Neutrophil (primary cell): Measurements from ENCODE around the gene VAC14.

Source experiments
- H3K27ac ChIP-seq: fragments of 200-600 bp; sonication (generic); 2 replicates; pipeline ENCODE4 v1.5.1; 2016; ENCODE audit warnings: mild to moderate bottlenecking, moderate library complexity
- H3K27me3 ChIP-seq: fragments of 200-600 bp; sonication (generic); 2 replicates; pipeline ENCODE4 v1.6.0; 2016; ENCODE audit warnings: mild to moderate bottlenecking
- H3K36me3 ChIP-seq: fragments of 200-600 bp; sonication (generic); 2 replicates; pipeline ENCODE4 v1.5.1; 2017
- H3K4me1 ChIP-seq, 2 experiments: fragments of 200-600 bp in 1 of 2; sonication (generic) in 1 of 2; 1 replicate in 1 of 2; 2 replicates in 1 of 2; pipeline versions ENCODE4 v1.5.1 to v1.6.1; 2013 to 2016; ENCODE audit warnings: low read depth in 1 of 2, low read length in 1 of 2, mild to moderate bottlenecking in 1 of 2, moderate library complexity in 1 of 2; ENCODE audit not compliant: control insufficient read depth in 1 of 2, insufficient read depth in 1 of 2
- H3K4me3 ChIP-seq, 2 experiments: fragments of 200-600 bp in 1 of 2; sonication (generic) in 1 of 2; 1 replicate in 1 of 2; 2 replicates in 1 of 2; pipeline ENCODE4 v1.5.1; 2013 to 2016; ENCODE audit warnings: low read depth in 1 of 2, low read length in 1 of 2, mild to moderate bottlenecking in 1 of 2, moderate library complexity in 1 of 2
- H3K9me3 ChIP-seq: fragments of 200-600 bp; sonication (generic); 2 replicates; pipeline ENCODE4 v1.5.1; 2016
- CTCF ChIP-seq: fragments of 200-600 bp; sonication (generic); IDR thresholded peaks from 2 replicates; pipeline ENCODE4 v1.5.1; 2016; ENCODE audit warnings: antibody characterized with exemption

VAC14 gene

GRCh38 chr16:70753694-70754325 lies 47.1 kb downstream of the VAC14 start:
- Histone ChIP-seq H3K36me3 (peaks cover 43% of the 10 kb centered on the region), H3K27ac (no peak overlapping the region)
- TF ChIP-seq CTCF: no peak

GRCh38 chr16:70753228-70753627 lies 47.7 kb downstream of the VAC14 start:
- TF ChIP-seq CTCF: no peak
- Histone ChIP-seq H3K27me3 (no peaks in the 10 kb centered on the region), H3K9me3 (no peaks in the 10 kb centered on the region), H3K4me1 (peaks cover 47% of the 10 kb centered on the region in 2 experiments), H3K4me3 (no peak overlapping the region), H3K27ac (no peak overlapping the region), H3K36me3 (peaks cover 38% of the 10 kb centered on the region)

More at GRCh38 chr16:70753694-70754325, 47.1 kb downstream of the VAC14 start:
- H3K27me3 ChIP-seq: no peaks in the 10 kb centered on the region
- no peaks in the 10 kb centered on the region for H3K9me3 ChIP-seq
- no peak overlapping the region for H3K4me3 ChIP-seq
- peaks cover 46 to 47% of the 10 kb centered on the region in 2 experiments for H3K4me1 ChIP-seq

- Histone ChIP-seq H3K4me1 (peaks cover 47% of the 10 kb centered on the region in 2 experiments), H3K27ac (peak overlapping the region; percentile 3), H3K4me3 (no peak overlapping the region), H3K36me3 (peaks cover 34% of the 10 kb centered on the region), H3K9me3 (no peaks in the 10 kb centered on the region), H3K27me3 (no peaks in the 10 kb centered on the region)
- no peak for TF ChIP-seq CTCF
Observed at GRCh38 chr16:70752426-70752825, 48.5 kb downstream of the VAC14 start.

GRCh38 chr16:70751593-70751992 lies 49.4 kb downstream of the VAC14 start:
- Histone ChIP-seq H3K36me3 (peaks cover 26% of the 10 kb centered on the region), H3K27ac (peak overlapping the region; percentile 34)
- no peak for TF ChIP-seq CTCF

GRCh38 chr16:70750893-70751467 lies 50.0 kb downstream of the VAC14 start:
- no peaks in the 10 kb centered on the region for H3K9me3 ChIP-seq
- H3K27ac ChIP-seq: peak overlapping the region; percentile 34
- peaks cover 57 to 58% of the 10 kb centered on the region in 2 experiments for H3K4me1 ChIP-seq
- no peak overlapping the region for H3K4me3 ChIP-seq
- H3K36me3 ChIP-seq: peaks cover 21% of the 10 kb centered on the region
- H3K27me3 ChIP-seq: no peaks in the 10 kb centered on the region
- TF ChIP-seq CTCF: no peak

More at GRCh38 chr16:70751593-70751992, 49.4 kb downstream of the VAC14 start:
- Histone ChIP-seq H3K9me3 (no peaks in the 10 kb centered on the region), H3K4me3 (no peak overlapping the region), H3K4me1 (peaks cover 53% of the 10 kb centered on the region in 2 experiments), H3K27me3 (no peaks in the 10 kb centered on the region)
